GM18502 (cell line): Measurements from ENCODE around the gene NOTCH1.
A peak's percentile ranks its signal among the peaks of the same experiment; 100 is the strongest.

ENCODE experiments used
- ATAC-seq: cut with Tn5 transposase; IDR thresholded peaks from one replicate; pipeline ENCODE4 v1.9.1; 2021; ENCODE audit warnings: mild to moderate bottlenecking; ENCODE audit not compliant: unreplicated experiment, poor library complexity

Gene NOTCH1

GRCh38 chr9:136493567-136493971 lies 52.3 kb downstream of the NOTCH1 start:
- no peak for ATAC-seq

GRCh38 chr9:136492978-136493522 lies 52.8 kb downstream of the NOTCH1 start:
- ATAC-seq = no peak

- ATAC-seq = no peak
Observed at GRCh38 chr9:136489731-136490130, 56.1 kb downstream of the NOTCH1 start.

- no peak for ATAC-seq
Observed at GRCh38 chr9:136488247-136489214, 57.3 kb downstream of the NOTCH1 start.

GRCh38 chr9:136487672-136488071 lies 58.2 kb downstream of the NOTCH1 start:
- ATAC-seq = no peak

- ATAC-seq = no peak
Observed at GRCh38 chr9:136486823-136487620, 58.8 kb downstream of the NOTCH1 start.

- no peak for ATAC-seq
Observed at GRCh38 chr9:136486131-136486530, 59.7 kb downstream of the NOTCH1 start.

- ATAC-seq = no peak
Observed at GRCh38 chr9:136485049-136486045, 60.5 kb downstream of the NOTCH1 start.

- no peak for ATAC-seq
Observed at GRCh38 chr9:136484153-136485048, 61.4 kb downstream of the NOTCH1 start.

- peak; percentile 60 for ATAC-seq
Observed at GRCh38 chr9:136483589-136484152, 62.2 kb downstream of the NOTCH1 start.

- ATAC-seq = peak; percentile 59
Observed at GRCh38 chr9:136482793-136483588, 62.9 kb downstream of the NOTCH1 start, which contains the start of gene SEC16A. Gene SEC16A, minus strand, starts transcription at chr9:136483040. Its CDS starts 5,425 bp downstream, at chr9:136477615.

- ATAC-seq = no peak
Observed at GRCh38 chr9:136482046-136482792, 63.6 kb downstream of the NOTCH1 start.

GRCh38 chr9:136481558-136481957 lies 64.3 kb downstream of the NOTCH1 start:
- no peak for ATAC-seq

- no peak for ATAC-seq
Observed at GRCh38 chr9:136476369-136477150, 69.3 kb downstream of the NOTCH1 start.

- no peak for ATAC-seq
Observed at GRCh38 chr9:136474974-136475865, 70.6 kb downstream of the NOTCH1 start.
